Fibroblast of lung (primary cell): ENCODE data around the gene PCSK4. TPM values are rescaled to one million over a fixed set of nuclear protein-coding genes. Genes with fewer than 3 reads are reported as not detected.
"Not testable (repeated sequence)": the region's sequence is repeated elsewhere in the genome, so short reads cannot be mapped to it uniquely, and the experiment has no call there.

Experiments used
- DNase-seq, 2 donors: peaks; one replicate each; pipeline versions ENCODE4 v3.0.0 to v3.0.0-alpha.2; 2010; ENCODE audit warnings: low read depth in 2 of 2
- H2AFZ ChIP-seq: 2 replicates; pipeline ENCODE4 v1.5.1; 2012; ENCODE audit warnings: low read length, control low read depth, inconsistent platforms
- H3K27ac ChIP-seq: 2 replicates; pipeline ENCODE4 v1.5.1; 2011; ENCODE audit warnings: low read length, control low read depth; ENCODE audit not compliant: insufficient read depth
- H3K27me3 ChIP-seq: 2 replicates; pipeline ENCODE4 v1.5.1; 2011; ENCODE audit warnings: mild to moderate bottlenecking, low read length; ENCODE audit not compliant: control insufficient read depth, insufficient read depth
- H3K36me3 ChIP-seq: 2 replicates; pipeline ENCODE4 v1.5.1; 2011; ENCODE audit warnings: low read length; ENCODE audit not compliant: control insufficient read depth, insufficient read depth
- H3K4me1 ChIP-seq: 2 replicates; pipeline ENCODE4 v1.5.1; 2011; ENCODE audit warnings: low read length; ENCODE audit not compliant: control insufficient read depth, insufficient read depth; ENCODE audit errors: extremely low read depth
- H3K4me2 ChIP-seq: 2 replicates; pipeline ENCODE4 v1.5.1; 2011; ENCODE audit warnings: low read length, control low read depth; ENCODE audit not compliant: insufficient read depth; ENCODE audit errors: extremely low read depth
- H3K4me3 ChIP-seq, 4 experiments: fragments of 200-600 bp in 1 of 4; sonication (generic) in 1 of 4; replicated peaks in 1 of 4; 2 replicates each; pipeline ENCODE4 v1.5.1; 2011 to 2016; ENCODE audit warnings: low read length in 4 of 4, low read depth in 3 of 4, mild to moderate bottlenecking in 3 of 4, control low read depth in 2 of 4, inconsistent platforms in 1 of 4, mixed read lengths in 1 of 4; ENCODE audit not compliant: insufficient read depth in 1 of 4; ENCODE audit errors: control extremely low read depth in 1 of 4
- H3K79me2 ChIP-seq: 2 replicates; pipeline ENCODE4 v1.5.1; 2012; ENCODE audit warnings: mild to moderate bottlenecking, low read length, inconsistent platforms; ENCODE audit not compliant: control insufficient read depth, insufficient read depth
- H3K9ac ChIP-seq: 2 replicates; pipeline ENCODE4 v1.5.1; 2011; ENCODE audit warnings: mild to moderate bottlenecking, low read length, control low read depth; ENCODE audit not compliant: insufficient read depth
- H3K9me3 ChIP-seq: 2 replicates; pipeline ENCODE4 v1.5.1; 2012; ENCODE audit warnings: low read depth, low read length; ENCODE audit not compliant: control insufficient read depth, insufficient read depth
- H4K20me1 ChIP-seq: 2 replicates; pipeline ENCODE4 v1.5.1; 2011; ENCODE audit warnings: low read length; ENCODE audit not compliant: control insufficient read depth, insufficient read depth; ENCODE audit errors: extremely low read depth
- EZH2 ChIP-seq: IDR thresholded peaks from 2 replicates; pipeline ENCODE4 v1.5.1; 2012; ENCODE audit warnings: low read length, control low read depth, mild to moderate bottlenecking; ENCODE audit errors: missing control alignments
- polyA plus RNA-seq, 2 donors: library from polyadenylated mRNA; depleted of rRNA in 1 of 2; stranded (reverse) in 1 of 2; unstranded in 1 of 2; fragments of >200 nt; gene quantifications; 2 replicates each; pipeline ENCODE4 v1.2.1, GENCODE V29; 2011 to 2012; ENCODE audit warnings: missing spikeins in 1 of 2
- total RNA-seq: library from RNA; depleted of rRNA; stranded (reverse); fragments of >200 nt; gene quantifications from 2 replicates; pipeline ENCODE4 v1.2.1, GENCODE V29; 2014
- TF ChIP-seq, protein P1 (sequence below), 2 donors: IDR thresholded peaks in 1 of 2; conservative IDR thresholded peaks in 1 of 2; 1 replicate in 1 of 2; 2 replicates in 1 of 2; pipeline ENCODE4 v1.5.1; 2011 to 2012; ENCODE audit warnings: low read length in 2 of 2, control low read depth in 1 of 2, inconsistent platforms in 1 of 2, low read depth in 1 of 2, mild to moderate bottlenecking in 1 of 2

The PCSK4 gene
- total and polyA plus RNA-seq, 2 donors (not counting 1 experiment from before 2014, with no cell fraction given) = 0.28 to 3.5 TPM

DNA sequence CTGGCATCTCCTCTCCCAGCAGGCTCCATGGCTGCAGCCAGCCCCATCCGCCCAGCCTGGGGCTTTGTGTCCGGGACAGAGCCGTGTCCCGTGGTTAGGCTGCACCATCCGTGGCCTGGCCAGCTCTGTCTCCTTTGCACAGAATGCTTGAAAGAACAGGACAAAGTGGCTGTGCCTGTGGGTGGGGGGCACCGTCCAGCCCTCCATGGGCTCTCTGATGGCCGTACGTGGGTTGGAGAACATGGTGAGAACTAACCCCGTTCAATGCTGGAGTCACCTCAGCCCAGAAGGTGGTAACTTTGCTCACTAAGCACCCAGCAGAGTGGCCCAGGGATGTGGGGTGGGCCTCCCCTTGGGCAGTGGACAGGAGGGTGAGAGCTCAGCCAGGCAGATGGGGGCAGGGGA lies 49.1 kb downstream of the PCSK4 start:
- H3K4me2 ChIP-seq = no peak overlapping the region
- TF ChIP-seq EZH2 = no peak
- TF ChIP-seq, protein P1, sequence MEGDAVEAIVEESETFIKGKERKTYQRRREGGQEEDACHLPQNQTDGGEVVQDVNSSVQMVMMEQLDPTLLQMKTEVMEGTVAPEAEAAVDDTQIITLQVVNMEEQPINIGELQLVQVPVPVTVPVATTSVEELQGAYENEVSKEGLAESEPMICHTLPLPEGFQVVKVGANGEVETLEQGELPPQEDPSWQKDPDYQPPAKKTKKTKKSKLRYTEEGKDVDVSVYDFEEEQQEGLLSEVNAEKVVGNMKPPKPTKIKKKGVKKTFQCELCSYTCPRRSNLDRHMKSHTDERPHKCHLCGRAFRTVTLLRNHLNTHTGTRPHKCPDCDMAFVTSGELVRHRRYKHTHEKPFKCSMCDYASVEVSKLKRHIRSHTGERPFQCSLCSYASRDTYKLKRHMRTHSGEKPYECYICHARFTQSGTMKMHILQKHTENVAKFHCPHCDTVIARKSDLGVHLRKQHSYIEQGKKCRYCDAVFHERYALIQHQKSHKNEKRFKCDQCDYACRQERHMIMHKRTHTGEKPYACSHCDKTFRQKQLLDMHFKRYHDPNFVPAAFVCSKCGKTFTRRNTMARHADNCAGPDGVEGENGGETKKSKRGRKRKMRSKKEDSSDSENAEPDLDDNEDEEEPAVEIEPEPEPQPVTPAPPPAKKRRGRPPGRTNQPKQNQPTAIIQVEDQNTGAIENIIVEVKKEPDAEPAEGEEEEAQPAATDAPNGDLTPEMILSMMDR (conservative IDR thresholded peaks at IDR 0.05 in 1 of 2, IDR thresholded peaks at IDR 0.05 in 1 of 2; ENCODE audit: low read depth in 1 of 2, low read length in 2 of 2) = no peak

DNA sequence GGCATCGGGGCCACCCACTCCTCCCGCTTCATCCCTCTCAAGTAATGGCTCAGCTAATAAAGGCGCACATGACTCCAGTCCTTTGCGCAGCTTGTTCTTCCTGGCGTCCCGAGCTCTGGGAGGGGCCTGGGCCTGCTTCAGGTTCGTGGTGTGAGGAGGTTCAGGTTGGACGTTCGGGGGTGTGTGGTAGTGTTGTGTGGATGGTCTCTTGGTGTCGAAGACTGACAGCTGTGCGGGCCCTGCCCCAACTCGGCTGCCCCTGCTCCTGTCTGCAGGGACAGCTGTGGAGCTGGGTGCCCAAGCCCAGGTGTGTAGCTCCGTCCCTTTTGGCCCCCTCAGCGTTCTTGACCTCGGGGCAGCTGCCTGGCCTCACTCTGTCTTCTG lies 49.7 kb downstream of the PCSK4 start:
- Histone ChIP-seq H3K79me2 (peaks cover 33% of the 10 kb centered on the region), H3K4me3 (peak overlapping the region in 1 of 4 experiments; percentile 95), H3K27me3 (no peaks in the 10 kb centered on the region), H3K9ac (no peak overlapping the region), H3K4me1 (peaks cover 3% of the 10 kb centered on the region), H3K36me3 (peaks cover 34% of the 10 kb centered on the region), H3K27ac (no peak overlapping the region), H2AFZ (no peak overlapping the region), H3K9me3 (no peaks in the 10 kb centered on the region), H3K4me2 (no peak overlapping the region), H4K20me1 (no peaks in the 10 kb centered on the region)
- no peak for DNase-seq
- TF ChIP-seq EZH2 = no peak
- TF ChIP-seq, protein P1 (conservative IDR thresholded peaks at IDR 0.05 in 1 of 2, IDR thresholded peaks at IDR 0.05 in 1 of 2; ENCODE audit: low read depth in 1 of 2, low read length in 2 of 2) = no peak

More for the DNA sequence above, 49.1 kb downstream of the PCSK4 start:
- H3K9ac ChIP-seq = no peak overlapping the region
- no peaks in the 10 kb centered on the region for H3K27me3 ChIP-seq
- no peaks in the 10 kb centered on the region for H4K20me1 ChIP-seq
- H3K9me3 ChIP-seq = no peaks in the 10 kb centered on the region
- H3K4me1 ChIP-seq = peaks cover 5% of the 10 kb centered on the region
- H2AFZ ChIP-seq = no peak overlapping the region
- DNase-seq = no peak
- H3K36me3 ChIP-seq = peaks cover 31% of the 10 kb centered on the region
- H3K4me3 ChIP-seq = peak overlapping the region in 1 of 4 experiments; percentile 7
- H3K27ac ChIP-seq = no peak overlapping the region
- peaks cover 33% of the 10 kb centered on the region for H3K79me2 ChIP-seq

DNA sequence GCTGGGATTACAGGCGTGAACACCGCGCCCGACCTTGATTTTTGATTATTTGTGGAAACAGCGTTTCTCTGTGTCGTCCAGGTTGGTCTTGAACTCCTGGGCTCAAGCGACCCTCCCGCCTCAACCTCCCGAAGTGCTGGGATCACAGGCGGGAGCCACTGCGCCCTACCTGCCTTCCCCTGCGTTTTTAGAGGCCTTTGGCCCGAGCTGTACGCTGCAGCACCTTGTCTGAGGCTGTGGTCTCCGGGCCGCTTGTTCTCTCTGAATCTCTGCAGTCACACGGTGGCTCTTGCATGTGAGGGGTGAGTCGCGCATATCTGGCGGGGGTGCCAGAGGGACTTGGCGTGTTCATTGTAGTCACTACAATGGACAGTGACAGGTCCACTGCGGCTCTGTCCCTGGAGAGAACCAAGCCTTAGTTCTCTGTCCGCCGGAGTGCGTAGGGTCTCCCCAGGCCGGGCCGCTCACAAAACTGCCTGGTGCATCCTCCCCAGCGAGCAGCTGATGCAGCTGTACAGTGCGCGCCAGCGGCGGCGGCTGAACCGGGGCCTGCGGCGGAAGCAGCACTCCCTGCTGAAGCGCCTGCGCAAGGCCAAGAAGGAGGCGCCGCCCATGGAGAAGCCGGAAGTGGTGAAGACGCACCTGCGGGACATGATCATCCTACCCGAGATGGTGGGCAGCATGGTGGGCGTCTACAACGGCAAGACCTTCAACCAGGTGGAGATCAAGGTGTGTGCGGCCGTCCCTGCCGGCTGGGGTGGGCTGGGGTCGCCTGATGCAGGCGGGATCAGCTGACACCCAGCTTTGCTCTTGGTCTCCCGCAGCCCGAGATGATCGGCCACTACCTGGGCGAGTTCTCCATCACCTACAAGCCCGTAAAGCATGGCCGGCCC lies 50.4 kb downstream of the PCSK4 start:
- Histone ChIP-seq H3K4me3 (peak overlapping the region; percentile 72 to 96 (median 90)), H3K27ac (peak overlapping the region; percentile 96), H3K36me3 (peaks cover 35% of the 10 kb centered on the region), H3K4me2 (peak overlapping the region; percentile 88), H3K79me2 (peaks cover 33% of the 10 kb centered on the region), H3K9ac (peak overlapping the region; percentile 93)
- not testable (repeated sequence) for H3K4me1 ChIP-seq, H3K9me3 ChIP-seq, H4K20me1 ChIP-seq, H3K27me3 ChIP-seq, H2AFZ ChIP-seq
- DNase-seq = peak in 1 of 2 donors; percentile 23
